GM12878 (cell line): Measurements from ENCODE around the gene PDGFA. TPM values are rescaled to one million over a fixed set of nuclear protein-coding genes. Genes with fewer than 3 reads are reported as not detected.
A peak's percentile ranks its signal among the peaks of the same experiment; 100 is the strongest.

Experiments used
- ATAC-seq: fragments of 200-7000 bp; cut with Tn5 transposase; 3 replicates; pipeline ENCODE4 v1.9.1; 2020; ENCODE audit warnings: mild to moderate bottlenecking, moderate library complexity
- BruUV-seq: library from RNA; stranded (reverse); fragments of 400-500 nt; replicated peaks from 2 replicates; lab custom pipeline; 2021; lab: Mats Ljungman, UMichigan
- CTCF ChIA-PET: fragments of 300-600 bp; sonication (Branson Sonifier 250); formaldehyde crosslinking; extraction: SDS; loops from one replicate; lab custom pipeline; 2021; ENCODE audit warnings: inconsistent platforms; lab: Yijun Ruan, JAX
- POLR2A ChIA-PET: fragments of 350-600 bp; formaldehyde crosslinking; extraction: SDS; loops from one replicate; lab custom pipeline; 2021; ENCODE audit warnings: inconsistent platforms; lab: Charles Lee
- RAD21 ChIA-PET: fragments of 300-600 bp; sonication (Branson Sonifier 250); formaldehyde crosslinking; loops from one replicate; lab custom pipeline; 2023; ENCODE audit warnings: antibody characterized with exemption; ENCODE audit not compliant: unreplicated experiment; lab: Charles Lee
- SMC1A ChIA-PET: fragments of 300-600 bp; sonication (Branson Sonifier 250); formaldehyde crosslinking; loops from one replicate; lab custom pipeline; 2023; ENCODE audit not compliant: unreplicated experiment, uncharacterized antibody; lab: Charles Lee
- DNase-seq: peaks from one replicate; pipeline ENCODE4 v3.0.0-alpha.2; 2011; ENCODE audit warnings: low read depth, low spot score
- FAIRE-seq: peaks from 3 replicates; lab custom pipeline; 2011; peaks lifted over from hg19 to GRCh38; lab: Jason Lieb, UNC
- H2AFZ ChIP-seq: 2 replicates; pipeline ENCODE4 v1.6.0; 2011; ENCODE audit warnings: low read depth, low read length, control low read depth; ENCODE audit not compliant: control insufficient read depth
- H3K27ac ChIP-seq: 2 replicates; pipeline ENCODE4 v1.5.1; 2011; ENCODE audit warnings: control low read depth; ENCODE audit not compliant: control insufficient read depth, insufficient read depth
- H3K27me3 ChIP-seq, 2 experiments: replicated peaks in 1 of 2; 2 replicates each; pipeline versions ENCODE4 v1.6.0 to v1.6.1; 2011; ENCODE audit warnings: low read length in 1 of 2; ENCODE audit not compliant: control insufficient read depth in 2 of 2, insufficient read depth in 2 of 2
- H3K36me3 ChIP-seq, 2 experiments: 2 replicates each; pipeline ENCODE4 v1.5.1; 2011; ENCODE audit warnings: low read length in 1 of 2; ENCODE audit not compliant: control insufficient read depth in 2 of 2, insufficient read depth in 2 of 2
- H3K4me1 ChIP-seq: 2 replicates; pipeline ENCODE4 v1.6.1; 2011; ENCODE audit warnings: mild to moderate bottlenecking, low read length, moderate library complexity, mixed read lengths; ENCODE audit not compliant: control insufficient read depth, insufficient read depth
- H3K4me2 ChIP-seq: 2 replicates; pipeline ENCODE4 v1.6.0; 2011; ENCODE audit warnings: control low read depth; ENCODE audit not compliant: control insufficient read depth, insufficient read depth
- H3K4me3 ChIP-seq: fragments of 200-600 bp; sonication (generic); 2 replicates; pipeline ENCODE4 v1.5.1; 2016
- H3K79me2 ChIP-seq: 2 replicates; pipeline ENCODE4 v1.6.0; 2011; ENCODE audit warnings: low read length; ENCODE audit not compliant: control insufficient read depth, insufficient read depth
- H3K9ac ChIP-seq: 2 replicates; pipeline ENCODE4 v1.8.0; 2011; ENCODE audit warnings: low read length, control low read depth, mixed read lengths; ENCODE audit not compliant: control insufficient read depth, insufficient read depth
- H3K9me3 ChIP-seq: replicated peaks from 3 replicates; pipeline ENCODE4 v1.5.1; 2011; ENCODE audit warnings: mild to moderate bottlenecking, low read length; ENCODE audit not compliant: control insufficient read depth, insufficient read depth
- H4K20me1 ChIP-seq: 2 replicates; pipeline ENCODE4 v1.6.0; 2011; ENCODE audit not compliant: control insufficient read depth, insufficient read depth
- ATF7 ChIP-seq: fragments of 450-650 bp; IDR thresholded peaks from 2 replicates; pipeline ENCODE4 v1.6.1; 2016; ENCODE audit warnings: low read depth, mild to moderate bottlenecking
- BCL11A ChIP-seq: IDR thresholded peaks from 2 replicates; pipeline ENCODE4 v1.6.1; 2011; ENCODE audit warnings: low read depth, low read length
- BCL3 ChIP-seq: IDR thresholded peaks from 2 replicates; pipeline ENCODE4 v1.6.1; 2011; ENCODE audit warnings: borderline replicate concordance, low read depth, mild to moderate bottlenecking, moderate library complexity, low read length; ENCODE audit not compliant: insufficient read depth, poor library complexity, severe bottlenecking
- BHLHE40 ChIP-seq, 2 experiments: fragments of 450-650 bp in 1 of 2; IDR thresholded peaks; 2 replicates each; pipeline ENCODE4 v1.6.1; 2011 to 2017; ENCODE audit warnings: low read depth in 2 of 2, borderline replicate concordance in 1 of 2, improper control_type of control experiment in 1 of 2, low read length in 1 of 2, mild to moderate bottlenecking in 1 of 2
- CEBPB ChIP-seq, 2 experiments: fragments of 150-350 bp in 1 of 2; IDR thresholded peaks; 2 replicates each; pipeline ENCODE4 v1.6.1; 2012 to 2014; ENCODE audit warnings: low read depth in 2 of 2, low read length in 2 of 2, borderline replicate concordance in 1 of 2, inconsistent platforms in 1 of 2
- CREM ChIP-seq: IDR thresholded peaks from 2 replicates; pipeline ENCODE4 v1.6.1; 2014; ENCODE audit warnings: antibody characterized with exemption, low read depth
- DPF2 ChIP-seq: fragments of 450-650 bp; IDR thresholded peaks from 2 replicates; pipeline ENCODE4 v1.6.1; 2017; ENCODE audit warnings: mild to moderate bottlenecking
- EP300 ChIP-seq, 2 experiments: fragments of 150-350 bp in 1 of 2; IDR thresholded peaks; 2 replicates each; pipeline ENCODE4 v1.6.1; 2011 to 2012; ENCODE audit warnings: low read depth in 2 of 2, low read length in 2 of 2, borderline replicate concordance in 1 of 2, improper control_type of control experiment in 1 of 2, inconsistent platforms in 1 of 2; ENCODE audit not compliant: control insufficient read depth in 1 of 2
- IKZF1 ChIP-seq: fragments of 450-650 bp; conservative IDR thresholded peaks from 2 replicates; pipeline ENCODE4 v1.6.1; 2017; ENCODE audit warnings: antibody characterized with exemption, mild to moderate bottlenecking
- IRF5 ChIP-seq: fragments of 450-650 bp; IDR thresholded peaks from 2 replicates; pipeline ENCODE4 v1.6.1; 2017; ENCODE audit warnings: borderline replicate concordance
- MTA2 ChIP-seq: fragments of 450-650 bp; IDR thresholded peaks from 2 replicates; pipeline ENCODE4 v1.6.1; 2016; ENCODE audit warnings: low read depth, mild to moderate bottlenecking, moderate library complexity
- NBN ChIP-seq: fragments of 450-650 bp; IDR thresholded peaks from 2 replicates; pipeline ENCODE4 v1.6.1; 2016
- NFYA ChIP-seq: IDR thresholded peaks from 2 replicates; pipeline ENCODE4 v1.6.1; 2011; ENCODE audit warnings: low read depth, mild to moderate bottlenecking, low read length, improper control_type of control experiment, borderline replicate concordance
- NFYB ChIP-seq: IDR thresholded peaks from 2 replicates; pipeline ENCODE4 v1.6.1; 2011; ENCODE audit warnings: low read depth, mild to moderate bottlenecking, low read length, improper control_type of control experiment, moderate library complexity; ENCODE audit not compliant: insufficient read depth
- NR2C1 ChIP-seq: fragments of 450-650 bp; IDR thresholded peaks from 2 replicates; pipeline ENCODE4 v1.6.1; 2017; ENCODE audit warnings: antibody characterized with exemption, mild to moderate bottlenecking, moderate library complexity
- NRF1 ChIP-seq: conservative IDR thresholded peaks from 2 replicates; pipeline ENCODE4 v1.6.1; 2011; ENCODE audit warnings: mild to moderate bottlenecking, low read depth, low read length, improper control_type of control experiment
- RAD21 ChIP-seq: IDR thresholded peaks from 2 replicates; pipeline ENCODE4 v1.6.1; 2011; ENCODE audit warnings: mild to moderate bottlenecking, low read depth, low read length, moderate library complexity; ENCODE audit not compliant: insufficient read depth
- RELA ChIP-seq: fragments of 450-650 bp; IDR thresholded peaks from 2 replicates; pipeline ENCODE4 v1.8.0; 2014; ENCODE audit warnings: borderline replicate concordance; ENCODE audit not compliant: partially characterized antibody
- SPI1 ChIP-seq: IDR thresholded peaks from 2 replicates; pipeline ENCODE4 v1.6.1; 2011; ENCODE audit warnings: low read depth, mild to moderate bottlenecking, low read length, moderate library complexity, borderline replicate concordance; ENCODE audit not compliant: insufficient read depth
- YY1 ChIP-seq: IDR thresholded peaks from 2 replicates; pipeline ENCODE4 v1.6.1; 2011; ENCODE audit warnings: low read depth, mild to moderate bottlenecking, low read length
- ZBED1 ChIP-seq: IDR thresholded peaks from 2 replicates; pipeline ENCODE4 v1.6.1; 2016; ENCODE audit warnings: borderline replicate concordance
- ZNF217 ChIP-seq: fragments of 450-650 bp; IDR thresholded peaks from 2 replicates; pipeline ENCODE4 v1.6.1; 2017; ENCODE audit warnings: antibody characterized with exemption, mild to moderate bottlenecking
- WGBS: methylation state at CpG from one replicate; pipeline ENCODE4 v1.1.6; 2016; ENCODE audit warnings: low lambda C conversion rate; ENCODE audit not compliant: insufficient replicate concordance, insufficient coverage; ENCODE audit errors: missing lambda C conversion rate; 5-methylcytosine and 5-hydroxymethylcytosine counted together
- in situ Hi-C: fragments of 300-500 bp; cut with MboI; formaldehyde crosslinking; loops from 9 replicates; pipeline ENCODE4 v1.14.3; 2018; ENCODE audit warnings: mixed read lengths
- intact Hi-C: fragments of 100-400 bp; cut with micrococcal nuclease; formaldehyde crosslinking; loops from one replicate; pipeline ENCODE4 v1.14.2; 2022; ENCODE audit not compliant: unreplicated experiment
- polyA plus RNA-seq, 11 experiments: library from polyadenylated mRNA; depleted of rRNA in 4 of 11; unstranded in 6 of 11; stranded (reverse) in 5 of 11; fragments of >200 nt; fragmentation: Nextera tagmentation in 4 of 11; fragmentation: Illumina TruSeq in 1 of 11; extraction: Ambion mirVana in 4 of 11; extraction: Trizol in 1 of 11; gene quantifications; 1 replicate in 1 of 11; 2 replicates in 10 of 11; pipeline versions ENCODE4 v1.2.1 to v1.2.3, GENCODE V29; 2011 to 2016; ENCODE audit warnings: inconsistent platforms in 2 of 11, missing spikeins in 2 of 11, low read depth in 1 of 11
- total RNA-seq, 4 experiments: library from RNA; depleted of rRNA in 3 of 4; stranded (reverse); fragments of >200 nt in 3 of 4; fragmentation: Illumina TruSeq in 1 of 4; extraction: Trizol in 1 of 4; gene quantifications; 2 replicates each; pipeline versions ENCODE4 v1.2.1 to v1.2.3, GENCODE V29; 2013 to 2021

Gene PDGFA
- total and polyA plus RNA-seq, 10 of the 15 experiments (the other 5 are each of a cell fraction or from before 2014, with no cell fraction given), result 2.5 to 10.0 (median 5.6) TPM

- Histone ChIP-seq H3K4me2 (no peak overlapping the region), H4K20me1 (no peaks in the 10 kb centered on the region), H3K9ac (no peak overlapping the region), H3K27ac (no peak overlapping the region), H3K27me3 (no peaks in the 10 kb centered on the region), H3K4me1 (peaks cover 8% of the 10 kb centered on the region), H3K4me3 (no peak overlapping the region), H3K36me3 (no peaks in the 10 kb centered on the region), H2AFZ (no peak overlapping the region), H3K9me3 (no peaks in the 10 kb centered on the region; the same call in 2 of the 3 replicates), H3K79me2 (no peaks in the 10 kb centered on the region)
- ChIA-PET CTCF (interaction anchor here (1.1 to 1.3 kb wide), 4 partner anchors 15 to 342 kb away, joined by 3 to 4 read pairs (median 3); no protein-coding TSS in a partner anchor), RAD21 (interaction anchor here (0.6 to 1.4 kb wide), 6 partner anchors 10 to 88 kb away, joined by 3 to 11 read pairs (median 4); no protein-coding TSS in a partner anchor), POLR2A (interaction anchor here (0.7 to 1.4 kb wide), 4 partner anchors 12 to 71 kb away, joined by 3 to 5 read pairs (median 4); partner anchors contain the start of gene PDGFA), SMC1A (interaction anchor here (0.9 to 1.3 kb wide), 2 partner anchors 17 to 211 kb away, joined by 3 read pairs; no protein-coding TSS in a partner anchor)
- no TSS peak for BruUV-seq
- DNase-seq (no peak), FAIRE-seq (no peak), ATAC-seq (peak; percentile 75)
- in situ Hi-C loops, result no loop called here
- intact Hi-C loops, result no loop called here
- 3% methylated on average over 9 of the region's 10 CpGs for WGBS
- TF ChIP-seq ZNF217 (no peak), CEBPB (IDR thresholded peaks at IDR 0.05; ENCODE audit: borderline replicate concordance in 1 of 2, low read depth in 2 of 2, low read length in 2 of 2) (no peak), YY1 (peak; percentile 55; the same call in 1 of the 2 replicates), ZBED1 (no peak), BHLHE40 (IDR thresholded peaks at IDR 0.05; ENCODE audit: borderline replicate concordance in 1 of 2, low read depth in 2 of 2, low read length in 1 of 2) (peak in 1 of 2 experiments; percentile 75; a peak in 1 of 4 replicates), SPI1 (peak; percentile 35; the same call in 1 of the 2 replicates), IRF5 (no peak), CREM (no peak; the same call in 1 of the 2 replicates), EP300 (IDR thresholded peaks at IDR 0.05; ENCODE audit: borderline replicate concordance in 1 of 2, control insufficient read depth in 1 of 2, low read depth in 2 of 2, low read length in 2 of 2) (peak in 1 of 2 experiments; percentile 48; a peak in 1 of 4 replicates), RELA (peak; percentile 76), NFYB (no peak), ATF7 (peak; percentile 53), IKZF1 (peak; percentile 75; the same call in 1 of the 2 replicates), RAD21 (no peak), NBN (0 out of 2 replicates have a peak, but pooled peaks have one; percentile 56), NR2C1 (no peak), DPF2 (peak; percentile 56), BCL3 (peak; percentile 59), NRF1 (no peak), NFYA (no peak), MTA2 (peak; percentile 76; the same call in 1 of the 2 replicates), BCL11A (peak; percentile 25; the same call in 1 of the 2 replicates)
Observed at GRCh38 chr7:531777-532176, 12.1 kb upstream of the PDGFA start.
